ENCODE measurements around the gene CRP.
"Not testable (repeated sequence)": the region's sequence is repeated elsewhere in the genome, so short reads cannot be mapped to it uniquely, and the experiment has no call there.

Gene CRP

GRCh38 chr1:159699246-159699645, 15.1 kb downstream of the CRP start:
- no peak for DNase-seq

GRCh38 chr1:159687511-159687910, 26.9 kb downstream of the CRP start:
- no peak for DNase-seq

- no peak for DNase-seq
These were observed 27.6 kb downstream of the CRP start for GRCh38 chr1:159686599-159687299.

- no peak for DNase-seq
These were observed 35.5 kb downstream of the CRP start for GRCh38 chr1:159678939-159679338.

GRCh38 chr1:159675046-159675445, 39.3 kb downstream of the CRP start:
- no peak for DNase-seq

- not testable (repeated sequence) for DNase-seq
These were observed 42.0 kb downstream of the CRP start for GRCh38 chr1:159672390-159672789.

- no peak for DNase-seq
These were observed 45.1 kb downstream of the CRP start for GRCh38 chr1:159669338-159669737.

- DNase-seq, result no peak
These were observed 45.6 kb downstream of the CRP start for GRCh38 chr1:159668739-159669138.

GRCh38 chr1:159664247-159664646, 50.1 kb downstream of the CRP start:
- no peak for DNase-seq

- DNase-seq, result no peak
These were observed 50.8 kb downstream of the CRP start for GRCh38 chr1:159663552-159663951.
